ENCODE data around the gene RAPGEF1. TPM values are rescaled to one million over a fixed set of nuclear protein-coding genes. Genes with fewer than 3 reads are reported as not detected.
"Not testable (repeated sequence)": the region's sequence is repeated elsewhere in the genome, so short reads cannot be mapped to it uniquely, and the experiment has no call there.

The RAPGEF1 gene
- total RNA-seq, 1 donor from 2014 or later = 31.3 TPM

DNA sequence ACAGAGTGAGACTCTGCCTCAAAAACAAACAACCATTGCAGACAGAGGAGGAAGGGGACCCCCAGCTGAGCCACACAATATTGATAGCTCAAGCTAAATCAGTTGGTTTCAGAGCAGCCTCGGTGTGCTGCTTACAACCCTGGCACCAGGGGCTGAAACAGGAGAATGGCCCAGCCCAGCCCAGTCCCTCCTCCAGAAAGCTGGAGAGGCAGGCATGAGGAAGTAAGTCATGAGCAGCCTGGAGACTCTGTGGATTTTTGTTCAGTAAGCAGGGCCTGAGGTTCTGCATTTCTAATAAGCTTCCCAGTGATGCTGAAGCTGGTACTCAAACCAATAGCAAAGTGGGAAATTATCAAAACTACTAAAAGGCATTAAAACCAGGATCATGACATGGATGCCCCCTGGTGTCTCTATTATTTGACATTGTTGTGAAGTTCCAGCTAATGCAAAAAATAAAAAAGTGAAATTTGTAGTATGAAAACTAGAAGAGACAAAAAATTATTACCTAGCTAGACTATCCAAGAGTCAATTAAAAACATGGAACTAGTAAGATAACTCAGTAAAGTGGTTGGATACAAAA, 180.4 kb downstream of the RAPGEF1 start:
- DNase-seq (ENCODE audit: low read depth) = no peak

DNA sequence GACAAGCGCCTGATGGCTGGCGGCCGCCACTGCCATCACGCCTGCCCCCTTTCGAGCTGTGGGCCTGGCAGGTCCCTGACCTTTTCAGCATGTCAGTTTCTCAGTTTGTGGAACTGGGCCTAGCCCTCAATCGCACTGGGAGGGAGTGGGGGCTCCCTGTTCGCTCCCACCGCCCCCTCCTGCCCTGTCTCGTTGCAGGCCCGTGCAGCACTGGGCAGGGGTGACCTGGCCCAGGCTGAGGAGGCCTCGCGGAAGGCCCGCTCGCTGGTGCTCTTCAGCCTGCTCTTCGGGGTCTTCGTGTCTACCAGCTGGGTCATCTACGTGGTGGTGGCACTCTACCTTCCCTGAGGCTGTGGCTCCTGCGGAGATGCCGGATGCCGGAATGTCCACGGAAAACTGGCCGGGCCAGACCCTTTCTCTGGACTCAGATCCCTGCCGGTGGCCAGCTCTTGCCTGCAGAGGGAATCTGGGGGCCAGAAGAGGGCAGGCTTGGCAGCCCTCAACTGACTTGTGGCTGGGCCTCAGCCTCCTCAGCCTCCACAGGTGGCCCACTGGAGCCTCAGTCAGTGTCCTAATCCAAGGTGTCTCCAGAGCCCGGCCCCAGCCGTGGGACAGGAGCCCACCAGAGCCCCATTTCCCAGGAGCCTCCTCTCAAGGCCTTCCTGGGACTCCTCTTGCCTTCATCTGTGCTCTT, 181.9 kb downstream of the RAPGEF1 start:
- no peak for DNase-seq (ENCODE audit: low read depth)

DNA sequence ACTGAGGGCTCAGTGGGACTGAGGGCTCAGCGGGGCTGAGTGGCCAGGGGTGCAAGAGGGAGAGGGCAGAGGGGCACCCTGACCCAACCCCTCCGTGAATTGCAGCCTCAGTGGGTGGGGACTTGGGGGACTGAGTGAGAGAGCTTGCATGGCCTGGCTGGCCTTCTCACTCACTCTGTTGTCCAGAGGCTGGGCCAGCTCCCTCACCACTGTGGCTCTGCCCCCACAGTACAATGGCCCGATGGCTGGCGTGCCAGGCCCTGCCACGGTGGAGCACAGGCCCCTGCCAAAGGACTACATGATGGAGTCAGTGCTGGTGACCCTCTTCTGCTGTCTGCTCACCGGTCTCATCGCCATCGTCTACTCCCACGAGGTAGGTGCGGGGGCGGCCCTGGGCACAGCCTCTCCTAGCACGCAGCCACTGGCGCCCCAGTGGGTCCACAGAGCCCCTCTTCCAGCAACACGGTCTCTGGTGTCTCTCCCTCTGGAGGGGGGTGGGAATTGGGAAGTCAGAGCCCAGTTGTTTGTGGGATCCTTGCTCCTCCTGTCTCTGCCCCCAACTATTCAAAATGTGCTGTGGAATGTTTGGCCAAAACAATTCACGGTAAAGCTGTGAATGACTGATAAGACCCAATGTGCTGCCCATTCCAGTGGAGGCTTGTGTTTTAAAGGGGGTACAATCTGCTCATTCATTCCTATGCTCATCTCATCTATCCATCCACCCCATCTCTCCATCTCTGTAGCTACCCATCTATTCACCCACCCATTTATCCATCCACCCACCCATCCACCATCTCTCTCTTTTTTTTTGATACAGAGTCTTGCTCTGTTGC, 183.8 kb downstream of the RAPGEF1 start:
- DNase-seq (ENCODE audit: low read depth) = no peak

DNA sequence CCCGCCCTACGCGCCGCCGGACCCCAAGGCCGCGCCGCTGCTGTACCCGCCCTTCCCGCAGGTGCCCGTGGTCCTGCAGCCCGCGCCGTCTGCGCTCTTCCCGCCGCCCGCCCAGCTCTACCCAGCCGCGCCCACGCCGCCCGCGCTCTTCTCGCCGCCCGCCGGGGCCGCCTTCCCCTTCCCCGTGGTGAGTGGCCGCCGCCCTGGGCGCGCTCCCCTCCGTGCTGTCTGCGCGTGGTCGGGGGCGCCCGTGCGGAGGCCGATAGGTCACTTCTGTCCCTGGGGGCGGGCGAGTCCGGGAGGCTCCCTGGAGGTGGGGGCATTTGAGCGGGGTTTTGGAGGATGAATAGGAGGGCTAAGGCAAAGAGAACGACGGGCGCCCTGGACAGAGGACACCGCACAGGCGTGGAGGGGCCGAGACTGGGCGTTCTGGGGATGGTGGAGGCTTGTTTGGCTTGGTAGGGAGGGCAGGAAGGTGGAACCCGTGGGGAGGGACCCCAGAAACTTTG, 185.0 kb downstream of the RAPGEF1 start:
- DNase-seq (ENCODE audit: low read depth) = no peak

DNA sequence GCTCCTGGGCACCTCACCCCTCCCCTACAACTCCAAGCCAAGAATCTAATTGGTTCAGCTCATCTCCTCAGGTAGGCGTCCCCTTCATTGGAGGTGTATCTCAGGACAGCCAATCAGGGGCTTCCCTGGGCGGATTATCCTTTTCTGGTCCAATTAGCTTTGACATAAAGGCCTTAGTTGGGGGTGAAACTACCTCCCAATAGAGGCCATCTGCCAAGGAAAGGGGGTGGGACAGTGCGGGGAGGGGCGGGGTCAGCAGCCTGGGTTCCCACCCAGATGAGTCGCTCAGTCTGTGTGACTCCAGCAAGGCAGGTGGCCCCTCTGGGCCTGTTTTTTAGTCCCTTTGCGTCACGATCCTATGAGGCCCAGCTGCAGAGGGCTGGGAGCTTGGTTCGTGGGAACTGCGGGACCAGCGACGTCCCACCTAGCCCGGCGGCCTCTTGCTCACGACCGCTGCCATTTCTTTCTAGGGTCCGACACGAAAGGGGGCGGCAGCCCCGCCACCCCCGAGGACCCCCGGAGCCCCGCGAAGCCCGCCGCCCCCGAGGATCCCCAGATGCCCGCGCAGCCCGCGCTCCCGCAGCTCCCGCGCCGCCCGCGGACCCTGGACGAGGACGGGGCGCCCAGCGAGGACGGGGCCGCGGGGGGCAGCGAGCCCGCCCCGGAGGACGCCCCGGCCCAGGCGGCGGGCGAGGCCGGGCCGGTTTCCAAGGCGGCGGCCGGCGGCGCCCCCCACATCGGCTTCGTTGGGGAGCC, 185.6 kb downstream of the RAPGEF1 start:
- no peak for DNase-seq (ENCODE audit: low read depth)

DNA sequence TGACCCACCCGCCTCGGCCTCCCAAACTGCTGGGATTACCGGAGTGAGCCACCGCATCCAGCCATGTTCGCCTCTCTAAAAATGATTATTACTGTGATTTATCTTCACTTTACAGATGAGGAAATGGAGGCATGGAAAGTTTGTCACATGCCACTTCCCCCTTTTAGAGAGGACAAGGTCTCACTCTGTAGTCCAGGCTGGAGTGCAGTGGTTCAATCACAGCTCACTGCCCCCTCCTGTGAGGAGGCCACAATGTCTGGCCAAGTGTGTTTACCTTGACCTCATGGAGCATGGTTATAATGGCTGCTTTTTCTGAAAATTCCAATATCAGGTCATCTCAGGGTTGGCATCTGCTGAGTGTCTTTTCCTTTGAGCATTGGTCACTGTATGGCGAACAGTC, 187.8 kb downstream of the RAPGEF1 start:
- no peak for DNase-seq (ENCODE audit: low read depth)

DNA sequence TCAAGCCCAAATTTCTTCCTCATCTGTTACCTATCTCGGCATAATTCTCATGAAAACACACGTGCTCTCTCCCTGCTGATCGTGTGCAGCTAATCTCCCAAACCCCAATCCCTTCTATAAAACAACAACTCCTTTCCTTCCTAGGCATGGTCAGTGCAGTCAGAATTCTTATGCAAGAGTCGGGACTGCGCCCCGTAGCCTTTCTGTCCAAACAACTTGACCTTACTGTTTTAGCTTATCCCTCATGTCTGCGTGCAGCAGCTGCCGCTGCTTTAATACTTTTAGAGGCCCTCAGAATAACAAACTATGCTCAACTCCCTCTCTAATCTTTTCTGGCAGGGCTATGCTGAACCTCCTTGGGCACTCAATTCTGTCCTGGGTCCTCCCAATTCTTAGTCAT, 189.4 kb downstream of the RAPGEF1 start:
- DNase-seq (ENCODE audit: low read depth) = not testable (repeated sequence)

DNA sequence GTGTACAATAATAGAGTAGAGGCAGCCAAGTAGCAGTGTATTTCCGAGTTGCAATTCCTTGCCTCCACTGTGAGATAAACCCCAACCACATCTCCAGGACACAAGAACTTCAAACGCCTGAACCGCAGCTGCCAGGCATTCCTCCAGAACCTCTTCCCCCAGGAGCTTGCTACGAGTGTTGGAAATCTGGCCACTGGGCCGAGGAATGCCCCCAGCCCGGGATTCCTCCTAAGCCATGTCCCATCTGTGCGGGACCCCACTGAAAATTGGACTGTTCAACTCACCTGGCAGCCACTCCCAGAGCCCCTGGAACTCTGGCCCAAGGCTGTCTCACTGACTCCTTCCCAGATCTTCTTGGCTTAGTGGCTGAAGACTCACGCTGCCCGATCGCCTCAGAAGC, 190.7 kb downstream of the RAPGEF1 start:
- DNase-seq (ENCODE audit: low read depth) = not testable (repeated sequence)

DNA sequence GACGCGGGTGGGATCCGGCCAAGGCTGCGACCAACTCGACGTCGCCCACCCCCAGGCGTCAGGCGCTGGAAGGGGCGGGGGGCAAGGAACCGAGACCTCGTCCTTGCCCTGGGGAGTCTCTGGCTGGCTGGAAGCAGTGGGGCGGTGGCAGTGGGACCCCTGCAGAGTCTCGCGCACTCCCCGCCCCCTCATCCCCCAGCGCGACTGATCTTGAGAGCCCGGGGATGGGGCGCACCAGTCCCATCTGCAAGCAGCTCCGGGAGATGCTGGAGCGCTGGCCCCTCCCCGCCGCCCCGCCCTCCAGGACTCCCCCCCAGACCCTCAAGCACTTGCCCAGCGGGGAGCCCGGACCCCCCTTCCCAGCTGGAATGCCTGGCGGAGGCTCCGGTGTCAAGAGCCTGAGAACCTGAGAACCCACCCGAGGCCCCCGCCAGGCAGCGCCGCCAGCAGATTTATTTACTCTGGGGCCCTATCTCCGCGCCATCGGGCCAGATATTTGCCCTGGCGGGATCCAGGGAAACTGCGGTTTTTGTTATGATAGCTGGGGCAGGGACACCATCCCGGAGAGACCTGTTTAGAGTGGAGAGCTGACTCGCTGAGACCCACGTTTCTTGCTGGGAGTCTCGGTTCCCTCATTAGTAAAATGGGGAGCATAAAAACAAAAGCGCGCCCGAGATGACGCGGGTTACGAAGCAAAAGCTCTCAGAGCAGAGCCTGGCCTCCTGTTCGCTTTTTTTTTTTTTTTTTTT, 193.4 kb downstream of the RAPGEF1 start:
- DNase-seq (ENCODE audit: low read depth) = no peak

DNA sequence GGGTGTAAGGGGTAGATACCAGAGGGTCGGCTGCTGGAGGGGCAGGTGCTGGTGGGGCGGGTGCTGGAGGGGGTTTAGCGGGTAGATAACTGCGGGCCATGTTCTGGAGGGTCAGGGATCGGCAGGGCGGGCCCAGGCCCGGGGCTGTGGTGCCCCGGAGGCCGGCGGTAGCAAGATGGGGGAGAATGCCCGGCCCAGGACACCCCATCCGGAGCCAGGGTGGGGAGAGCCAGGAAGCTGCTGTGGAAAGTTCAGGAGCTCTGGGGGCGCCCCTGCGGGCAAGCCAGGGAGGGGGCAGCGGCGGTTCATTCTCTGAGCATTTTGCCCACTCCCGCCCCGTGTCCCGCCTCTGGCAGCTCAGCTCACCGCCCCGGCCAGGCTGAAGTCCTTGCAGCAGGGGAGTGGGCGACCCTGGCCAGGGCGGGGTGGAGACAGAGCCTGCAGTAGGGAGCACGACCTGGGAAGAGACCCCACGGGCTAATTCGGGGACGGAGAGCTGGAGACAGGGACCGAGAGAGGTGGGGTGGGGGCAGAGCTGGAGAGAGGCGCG, 194.0 kb downstream of the RAPGEF1 start:
- no peak for DNase-seq (ENCODE audit: low read depth)

DNA sequence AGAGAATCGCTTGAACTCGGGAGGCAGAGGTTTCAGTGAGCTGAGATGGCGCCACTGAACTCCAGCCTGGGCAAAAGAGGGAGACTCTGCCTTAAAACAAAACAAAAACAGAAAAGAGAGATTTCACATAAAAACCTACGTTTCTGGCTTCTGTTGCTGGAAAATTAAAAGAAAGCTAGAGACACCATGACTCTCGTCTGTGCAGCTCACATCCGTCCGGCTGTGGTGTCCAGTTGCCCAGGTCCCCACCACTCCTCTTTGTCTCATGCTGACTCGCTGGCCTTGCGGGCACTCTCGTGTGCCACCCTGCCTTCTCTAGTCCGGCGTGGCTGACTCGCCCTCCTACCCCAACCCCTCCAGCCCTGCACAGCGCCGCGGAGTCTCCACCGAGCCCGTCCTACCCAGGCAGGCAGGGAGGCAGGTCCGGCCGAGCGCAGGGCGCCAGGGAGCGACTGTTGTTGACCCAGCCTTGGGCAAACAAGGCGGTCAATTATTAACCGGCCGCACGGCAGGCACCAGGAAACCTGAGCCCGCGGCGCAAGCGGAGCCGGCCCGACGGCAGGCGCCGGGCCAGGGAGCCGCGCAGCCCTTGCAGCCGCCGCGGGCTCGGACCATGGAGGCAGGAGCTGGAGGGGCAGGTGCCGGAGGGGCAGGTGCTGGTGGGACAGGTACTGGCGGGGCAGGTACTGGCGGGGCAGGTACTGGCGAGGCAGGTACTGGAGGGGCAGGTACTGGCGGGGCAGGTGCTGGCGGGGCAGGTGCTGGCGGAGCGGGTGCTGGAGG, 194.7 kb downstream of the RAPGEF1 start, which contains the start of gene PRRT1B:
Gene PRRT1B, plus strand, starts transcription at position 521 of the 783 bp plus-strand sequence. Its CDS starts 93 bp downstream, at position 614.
- DNase-seq (ENCODE audit: low read depth) = peak; percentile 79

DNA sequence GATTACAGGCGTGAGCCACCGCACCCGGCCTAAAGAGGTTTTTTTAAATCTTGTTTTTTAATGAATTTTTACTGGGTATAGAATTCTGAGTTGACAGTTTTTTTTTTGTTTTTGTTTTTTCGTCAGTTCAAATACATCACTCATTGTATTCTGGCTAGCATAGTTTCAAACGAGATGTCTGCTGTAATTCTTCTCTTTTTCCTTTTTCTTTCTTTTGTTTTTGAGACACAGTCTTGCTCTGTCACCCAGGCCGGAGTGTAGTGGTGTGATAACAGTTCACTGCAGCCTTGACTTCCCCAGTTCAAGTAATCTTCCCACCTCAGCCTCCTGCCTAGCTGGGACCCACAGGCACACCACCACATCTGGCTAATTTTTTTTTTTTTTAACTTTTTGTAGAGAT, 196.7 kb downstream of the RAPGEF1 start:
- no peak for DNase-seq (ENCODE audit: low read depth)

DNA sequence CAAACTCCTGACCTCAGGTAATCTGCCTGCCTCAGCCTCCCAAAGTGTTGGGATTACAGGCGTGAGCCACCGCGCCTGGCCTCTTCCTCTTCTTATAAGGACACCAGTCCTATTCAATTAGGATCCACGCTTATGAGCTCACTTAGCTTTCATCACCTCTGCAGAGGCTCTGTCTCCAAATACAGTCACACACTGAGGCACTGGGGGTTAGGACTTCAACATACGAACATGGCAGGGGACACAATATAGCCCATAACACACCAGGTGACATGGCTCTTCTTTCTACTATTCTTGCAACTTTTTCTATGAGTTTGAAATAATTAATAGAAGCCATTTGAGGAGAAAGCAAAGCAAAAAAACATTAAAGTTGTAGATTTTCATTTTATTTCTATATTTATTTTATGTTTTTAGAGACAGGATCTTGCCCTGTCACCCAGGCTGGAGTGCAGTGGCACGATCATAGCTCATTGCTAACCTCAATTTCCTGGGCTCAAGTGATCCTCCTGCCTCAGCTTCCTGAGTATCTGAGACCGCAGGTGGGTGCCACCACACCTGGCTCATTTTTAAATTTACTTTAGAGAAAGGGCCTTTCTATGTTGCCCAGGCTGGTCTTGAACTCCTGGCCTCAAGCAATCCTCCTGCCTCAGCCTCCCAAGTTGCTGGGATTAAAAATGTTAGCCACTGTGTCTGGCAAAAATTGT, 200.5 kb downstream of the RAPGEF1 start:
- DNase-seq (ENCODE audit: low read depth) = no peak

DNA sequence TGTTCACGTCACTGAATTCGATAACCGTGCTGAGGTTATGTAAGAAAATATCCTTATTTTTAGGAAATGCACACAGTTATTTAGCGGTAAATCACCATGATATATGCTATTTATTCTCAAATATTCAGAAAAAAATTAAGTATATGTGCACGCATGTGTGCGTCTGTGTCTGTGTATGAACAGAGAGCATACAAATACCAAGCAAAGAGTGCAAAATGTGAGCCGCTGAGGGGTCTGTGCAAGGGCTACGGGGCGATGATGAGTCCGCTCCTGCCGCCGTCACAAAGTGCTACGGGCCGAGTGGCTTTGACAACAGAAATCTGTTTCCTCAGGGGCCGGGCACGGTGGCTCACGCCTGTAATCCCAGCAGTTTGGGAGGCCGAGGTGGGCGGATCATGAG, 201.9 kb downstream of the RAPGEF1 start:
- DNase-seq (ENCODE audit: low read depth) = no peak

DNA sequence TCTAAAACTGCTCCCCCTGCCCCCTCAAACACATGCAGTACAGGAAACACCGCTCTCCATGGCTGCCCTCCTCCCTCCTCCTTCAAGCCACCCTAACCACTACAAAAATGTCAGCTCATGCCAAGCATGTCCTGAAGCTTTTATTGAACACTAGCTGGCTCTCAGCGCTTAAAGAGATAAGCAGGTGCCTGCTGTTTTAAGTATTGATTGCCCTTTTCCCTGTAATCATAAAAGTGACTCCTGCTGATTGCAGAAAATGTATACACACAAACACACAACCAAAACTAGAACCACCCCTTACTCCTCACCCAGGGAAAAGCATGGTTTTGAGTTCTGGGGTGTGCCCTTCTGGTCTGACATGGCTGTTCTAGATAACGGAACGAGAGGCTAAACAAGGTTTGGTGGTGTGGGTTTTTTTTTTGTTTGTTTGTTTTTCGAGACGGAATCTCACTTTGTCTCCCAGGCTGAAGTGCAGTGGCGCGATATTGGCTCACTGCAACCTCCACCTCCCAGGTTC, 205.1 kb downstream of the RAPGEF1 start:
- DNase-seq (ENCODE audit: low read depth) = peak; percentile 9

DNA sequence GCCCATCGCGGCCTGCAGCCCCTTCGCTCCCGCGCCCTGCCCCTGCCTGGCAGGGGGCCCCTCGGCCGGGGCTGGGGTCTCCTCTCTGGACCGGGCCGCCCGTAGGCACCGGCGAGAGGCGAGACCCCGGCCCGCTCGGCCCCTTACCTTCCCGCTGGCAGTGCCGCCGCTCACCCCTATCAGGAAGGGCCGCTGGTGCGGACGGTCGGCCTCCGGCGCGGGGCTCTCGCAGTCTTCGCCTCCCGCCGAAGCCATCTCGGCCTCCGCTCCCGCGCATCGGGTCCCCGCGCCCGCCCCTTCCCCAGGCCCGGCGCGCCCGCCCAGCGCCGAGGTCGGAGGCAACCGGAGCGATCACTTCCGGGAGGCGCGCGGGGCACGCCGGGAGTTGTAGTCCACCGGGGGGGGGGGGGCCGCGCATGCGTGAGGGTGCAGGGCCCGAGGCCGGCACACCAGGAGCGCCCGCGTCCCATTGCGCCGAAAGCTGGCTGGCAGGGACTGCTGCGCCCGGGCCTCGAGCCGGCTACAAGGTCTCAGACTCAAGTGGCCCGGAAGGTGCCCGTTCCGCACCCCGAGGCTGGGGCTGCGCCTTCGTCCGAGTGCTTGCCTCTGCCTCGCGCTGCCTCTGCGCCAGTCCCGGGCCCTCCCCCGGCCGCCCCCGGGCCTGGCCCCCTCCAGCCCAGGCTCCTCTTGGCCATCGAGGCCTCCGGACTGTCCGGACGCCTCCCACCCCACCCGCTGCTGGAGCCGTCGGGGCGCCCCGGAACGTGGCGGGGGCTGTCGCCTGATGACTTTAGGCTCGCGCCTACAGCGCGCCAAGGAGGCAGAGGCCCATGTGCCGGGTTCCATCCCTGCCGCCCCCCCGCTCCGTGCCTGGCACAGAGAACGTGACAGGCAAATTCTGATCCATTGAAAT, 208.7 kb downstream of the RAPGEF1 start, which contains the start of gene UCK1:
Gene UCK1, minus strand, starts transcription at position 344 of the 913 bp plus-strand sequence. Its CDS starts 89 bp downstream, at position 255.
- peak; percentile 31 for DNase-seq (ENCODE audit: low read depth)

DNA sequence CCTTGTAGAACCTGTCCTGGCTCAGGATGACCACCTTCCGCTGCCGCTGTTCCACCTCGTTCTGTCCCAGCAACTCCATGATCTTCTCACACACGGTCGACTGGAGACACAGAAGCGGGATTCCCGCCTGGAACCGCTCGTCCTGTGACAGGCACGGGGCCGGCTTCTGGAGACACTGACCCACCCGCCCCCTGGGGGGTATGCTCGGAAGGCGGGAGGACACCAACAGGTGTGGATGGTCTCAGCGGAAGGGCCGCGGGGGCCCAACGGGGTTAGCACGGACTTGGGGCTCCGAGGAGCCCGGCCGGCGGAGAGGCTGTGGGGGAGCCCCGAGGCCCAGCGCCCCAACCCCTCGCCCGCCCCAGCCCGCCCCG, 209.3 kb downstream of the RAPGEF1 start:
- DNase-seq (ENCODE audit: low read depth) = peak; percentile 38
